ENCODE measurements around the gene CRYL1. TPM values are rescaled to one million over a fixed set of nuclear protein-coding genes. Genes with fewer than 3 reads are reported as not detected.

Gene CRYL1
- total and polyA plus RNA-seq, 2 donors (not counting 1 experiment from before 2014, with no cell fraction given), result 6.5 to 15.1 TPM

- Mint-ChIP-seq H3K27me3 (no peaks in the 10 kb centered on the region), H3K4me1 (peaks cover 21% of the 10 kb centered on the region), H3K4me3 (no peak overlapping the region), H3K27ac (no peak overlapping the region), H3K9me3 (ENCODE audit: insufficient read depth) (no peaks in the 10 kb centered on the region)
- Histone ChIP-seq H3K79me2 (ENCODE audit: control insufficient read depth, insufficient read depth, low read length) (no peaks in the 10 kb centered on the region), H4K20me1 (ENCODE audit: control insufficient read depth, insufficient read depth, low read length, poor library complexity, severe bottlenecking) (no peaks in the 10 kb centered on the region), H2AFZ (ENCODE audit: insufficient read depth, low read depth, low read length, poor library complexity, severe bottlenecking) (no peak overlapping the region), H3K27me3 (replicated peaks in 1 of 4; ENCODE audit: control extremely low read depth in 1 of 4, control insufficient read depth in 3 of 4, insufficient read depth in 4 of 4, low read length in 3 of 4) (no peaks in the 10 kb centered on the region), H3K9ac (ENCODE audit: low read length) (no peak overlapping the region), H3K9me3 (ENCODE audit: control extremely low read depth in 1 of 3, control insufficient read depth in 2 of 3, insufficient read depth in 1 of 3, low read length in 2 of 3) (no peaks in the 10 kb centered on the region), H3K36me3 (replicated peaks in 1 of 2; ENCODE audit: control extremely low read depth in 1 of 2, control insufficient read depth in 1 of 2, extremely low read depth in 1 of 2, insufficient read depth in 2 of 2, low read length in 1 of 2) (no peaks in the 10 kb centered on the region), H3K27ac (ENCODE audit: low read length in 2 of 2) (no peak overlapping the region), H3K4me3 (ENCODE audit: control extremely low read depth in 1 of 5, extremely low read depth in 1 of 5, insufficient read depth in 1 of 5, low read depth in 2 of 5, low read length in 4 of 5) (no peak overlapping the region), H3K4me1 (ENCODE audit: control insufficient read depth in 2 of 2, insufficient read depth in 2 of 2, low read length in 2 of 2) (peaks cover 21% of the 10 kb centered on the region in 2 donors), H3K4me2 (replicated peaks; ENCODE audit: low read depth, low read length, poor library complexity, severe bottlenecking) (no peak overlapping the region)
- TF ChIP-seq CTCF (IDR thresholded peaks at IDR 0.05) (no peak), EZH2 (IDR thresholded peaks at IDR 0.05; ENCODE audit: borderline replicate concordance, insufficient read depth, low read depth, low read length, poor library complexity, severe bottlenecking) (no peak)
- ATAC-seq (ENCODE audit: low read depth) (no peak), DNase-seq (no peak)
- intact Hi-C loops (cut with micrococcal nuclease), result no loop called here
- CTCF ChIA-PET, result no interaction called here
- POLR2A ChIA-PET, result no interaction called here
- 93% methylated on average over 9 of the region's 11 CpGs for WGBS (ENCODE audit: insufficient coverage)
These were observed 96.7 kb downstream of the CRYL1 start for GRCh38 chr13:20428666-20429644.

- Mint-ChIP-seq H3K4me1 (peaks cover 21% of the 10 kb centered on the region), H3K4me3 (no peak overlapping the region), H3K27me3 (no peaks in the 10 kb centered on the region), H3K27ac (no peak overlapping the region), H3K9me3 (ENCODE audit: insufficient read depth) (no peaks in the 10 kb centered on the region)
- CTCF ChIA-PET, result no interaction called here
- intact Hi-C loops (cut with micrococcal nuclease), result no loop called here
- H3K4me2 ChIP-seq (replicated peaks; ENCODE audit: low read depth, low read length, poor library complexity, severe bottlenecking), result no peak overlapping the region
- H4K20me1 ChIP-seq (ENCODE audit: control insufficient read depth, insufficient read depth, low read length, poor library complexity, severe bottlenecking), result no peaks in the 10 kb centered on the region
- POLR2A ChIA-PET, result no interaction called here
- DNase-seq (no peak), ATAC-seq (ENCODE audit: low read depth) (no peak)
- no peaks in the 10 kb centered on the region for H3K9me3 ChIP-seq (ENCODE audit: control extremely low read depth in 1 of 3, control insufficient read depth in 2 of 3, insufficient read depth in 1 of 3, low read length in 2 of 3)
- no peak overlapping the region for H3K9ac ChIP-seq (ENCODE audit: low read length)
- no peaks in the 10 kb centered on the region for H3K36me3 ChIP-seq (replicated peaks in 1 of 2; ENCODE audit: control extremely low read depth in 1 of 2, control insufficient read depth in 1 of 2, extremely low read depth in 1 of 2, insufficient read depth in 2 of 2, low read length in 1 of 2)
- H3K79me2 ChIP-seq (ENCODE audit: control insufficient read depth, insufficient read depth, low read length), result no peaks in the 10 kb centered on the region
- WGBS (ENCODE audit: insufficient coverage), result 89% methylated on average over 11 of the region's 11 CpGs
- H3K4me1 ChIP-seq (ENCODE audit: control insufficient read depth in 2 of 2, insufficient read depth in 2 of 2, low read length in 2 of 2), result peaks cover 21% of the 10 kb centered on the region in 2 donors
- H3K27me3 ChIP-seq (replicated peaks in 1 of 4; ENCODE audit: control extremely low read depth in 1 of 4, control insufficient read depth in 3 of 4, insufficient read depth in 4 of 4, low read length in 3 of 4), result no peaks in the 10 kb centered on the region
- no peak overlapping the region for H3K27ac ChIP-seq (ENCODE audit: low read length in 2 of 2)
- TF ChIP-seq EZH2 (IDR thresholded peaks at IDR 0.05; ENCODE audit: borderline replicate concordance, insufficient read depth, low read depth, low read length, poor library complexity, severe bottlenecking), result no peak
- TF ChIP-seq CTCF (IDR thresholded peaks at IDR 0.05), result no peak
- H3K4me3 ChIP-seq (ENCODE audit: control extremely low read depth in 1 of 5, extremely low read depth in 1 of 5, insufficient read depth in 1 of 5, low read depth in 2 of 5, low read length in 4 of 5), result no peak overlapping the region
- no peak overlapping the region for H2AFZ ChIP-seq (ENCODE audit: insufficient read depth, low read depth, low read length, poor library complexity, severe bottlenecking)
These were observed 98.8 kb downstream of the CRYL1 start for GRCh38 chr13:20426766-20427448.
